IMR-90 (cell line): ENCODE measurements around the gene ZNF783. TPM values are rescaled to one million over a fixed set of nuclear protein-coding genes. Genes with fewer than 3 reads are reported as not detected.
A peak's percentile ranks its signal among the peaks of the same experiment; 100 is the strongest.

Source experiments
- ATAC-seq: fragments of 200-7000 bp; cut with Tn5 transposase; 2 replicates; pipeline ENCODE4 v1.9.1; 2020; ENCODE audit warnings: low read depth, mild to moderate bottlenecking, moderate library complexity
- BruUV-seq: library from RNA; stranded (reverse); fragments of 400-500 nt; replicated peaks from 2 replicates; lab custom pipeline; 2021; lab: Mats Ljungman, UMichigan
- CTCF ChIA-PET: fragments of 300-600 bp; formaldehyde crosslinking; extraction: SDS; loops from one replicate; lab custom pipeline; 2021; ENCODE audit warnings: antibody characterized with exemption; lab: Yijun Ruan, JAX
- POLR2A ChIA-PET: fragments of 300-600 bp; sonication (Branson Sonifier 250); formaldehyde crosslinking; loops from one replicate; lab custom pipeline; 2022; ENCODE audit warnings: antibody characterized with exemption; ENCODE audit not compliant: unreplicated experiment; lab: Charles Lee
- DNase-seq: peaks from one replicate; pipeline ENCODE4 v3.0.0; 2013
- H2AFZ ChIP-seq: replicated peaks from 2 replicates; pipeline ENCODE3; 2013; ENCODE audit warnings: low read length, mild to moderate bottlenecking; ENCODE audit not compliant: poor library complexity
- H2AK5ac ChIP-seq: 2 replicates; pipeline ENCODE4 v1.6.1; 2013; ENCODE audit warnings: low read depth, low read length, inconsistent platforms
- H2AK9ac ChIP-seq: replicated peaks from 2 replicates; pipeline ENCODE3; 2013; ENCODE audit warnings: mild to moderate bottlenecking, low read depth, low read length, moderate library complexity; ENCODE audit not compliant: poor library complexity
- H2BK120ac ChIP-seq: 2 replicates; pipeline ENCODE4 v1.6.1; 2013; ENCODE audit warnings: low read depth, low read length, inconsistent platforms
- H2BK15ac ChIP-seq: 3 replicates; pipeline ENCODE4 v1.6.1; 2013; ENCODE audit warnings: low read depth, low read length, inconsistent platforms
- H2BK20ac ChIP-seq: 2 replicates; pipeline ENCODE4 v1.6.1; 2013; ENCODE audit warnings: low read depth, mild to moderate bottlenecking, inconsistent platforms, low read length, moderate library complexity
- H2BK5ac ChIP-seq: 2 replicates; pipeline ENCODE4 v1.6.1; 2013; ENCODE audit warnings: mild to moderate bottlenecking, low read depth, low read length, inconsistent platforms; ENCODE audit not compliant: poor library complexity, severe bottlenecking
- H3K14ac ChIP-seq: replicated peaks from 2 replicates; pipeline ENCODE4 v1.6.1; 2013; ENCODE audit warnings: low read depth, low read length, inconsistent platforms
- H3K18ac ChIP-seq: 2 replicates; pipeline ENCODE4 v1.6.1; 2013; ENCODE audit warnings: low read depth, low read length, control low read depth
- H3K23ac ChIP-seq: 2 replicates; pipeline ENCODE4 v1.6.1; 2013; ENCODE audit warnings: low read depth, low read length, inconsistent platforms
- H3K27ac ChIP-seq: 2 replicates; pipeline ENCODE4 v1.5.1; 2013; ENCODE audit warnings: mild to moderate bottlenecking, control low read depth, low read length; ENCODE audit not compliant: insufficient read depth
- H3K27me3 ChIP-seq: 2 replicates; pipeline ENCODE4 v1.6.1; 2013; ENCODE audit warnings: low read length; ENCODE audit not compliant: control insufficient read depth, insufficient read depth
- H3K36me3 ChIP-seq: 2 replicates; pipeline ENCODE4 v1.6.1; 2013; ENCODE audit warnings: low read length, mixed read lengths; ENCODE audit not compliant: control insufficient read depth, insufficient read depth
- H3K4ac ChIP-seq: 2 replicates; pipeline ENCODE4 v1.6.1; 2013; ENCODE audit warnings: low read depth, low read length, inconsistent platforms
- H3K4me1 ChIP-seq: 2 replicates; pipeline ENCODE4 v1.6.1; 2013; ENCODE audit warnings: low read length, mixed read lengths; ENCODE audit not compliant: control insufficient read depth, insufficient read depth
- H3K4me2 ChIP-seq: 2 replicates; pipeline ENCODE4 v1.6.1; 2013; ENCODE audit warnings: low read depth, mild to moderate bottlenecking, control low read depth, low read length, moderate library complexity
- H3K4me3 ChIP-seq: 2 replicates; pipeline ENCODE4 v1.5.1; 2013; ENCODE audit warnings: low read depth, mild to moderate bottlenecking, control low read depth, low read length, moderate library complexity; ENCODE audit not compliant: insufficient read depth
- H3K56ac ChIP-seq: 2 replicates; pipeline ENCODE4 v1.6.1; 2013; ENCODE audit warnings: low read length, inconsistent platforms; ENCODE audit not compliant: insufficient read depth; ENCODE audit errors: extremely low read depth
- H3K79me1 ChIP-seq, 2 experiments: 2 replicates each; pipeline ENCODE4 v1.6.1; 2013; ENCODE audit warnings: low read length in 2 of 2, inconsistent platforms in 1 of 2, low read depth in 1 of 2
- H3K9ac ChIP-seq: 2 replicates; pipeline ENCODE4 v1.6.1; 2013; ENCODE audit warnings: low read depth, low read length, control low read depth
- H3K9me1 ChIP-seq: 2 replicates; pipeline ENCODE4 v1.6.1; 2013; ENCODE audit warnings: low read length, inconsistent platforms; ENCODE audit not compliant: insufficient read depth
- H3K9me3 ChIP-seq: 2 replicates; pipeline ENCODE4 v1.6.1; 2013; ENCODE audit warnings: low read length; ENCODE audit not compliant: control insufficient read depth, insufficient read depth
- H4K20me1 ChIP-seq: 2 replicates; pipeline ENCODE4 v1.6.1; 2013; ENCODE audit warnings: low read length, inconsistent platforms; ENCODE audit not compliant: insufficient read depth
- H4K5ac ChIP-seq: 2 replicates; pipeline ENCODE4 v1.6.1; 2013; ENCODE audit warnings: mild to moderate bottlenecking, low read depth, low read length, control low read depth
- H4K8ac ChIP-seq, 2 experiments: 2 replicates each; pipeline ENCODE4 v1.6.1; 2013; ENCODE audit warnings: low read depth in 2 of 2, low read length in 2 of 2, control low read depth in 1 of 2, inconsistent platforms in 1 of 2
- H4K91ac ChIP-seq: 2 replicates; pipeline ENCODE4 v1.6.1; 2013; ENCODE audit warnings: low read depth, low read length, inconsistent platforms; ENCODE audit not compliant: insufficient read depth
- RFX5 ChIP-seq: IDR thresholded peaks from 2 replicates; pipeline ENCODE4 v1.8.0; 2012; ENCODE audit warnings: low read depth, mild to moderate bottlenecking, low read length, moderate library complexity
- WGBS, 2 experiments: methylation state at CpG; one replicate each; pipeline versions ENCODE4 v1.1.5 to v1.1.7; 2013; ENCODE audit warnings: missing lambda C conversion rate in 2 of 2; ENCODE audit not compliant: insufficient read length in 1 of 2; ENCODE audit errors: extremely low coverage in 2 of 2; 5-methylcytosine and 5-hydroxymethylcytosine counted together
- dilution Hi-C: fragments of 300-500 bp; cut with HindIII; formaldehyde crosslinking; loops from one replicate; pipeline ENCODE4 v1.14.3; 2018; ENCODE audit warnings: low sequenced_read_pairs; ENCODE audit not compliant: unreplicated experiment
- in situ Hi-C: fragments of 300-500 bp; cut with MboI; formaldehyde crosslinking; loops from 3 replicates; pipeline ENCODE4 v1.14.3; 2019; ENCODE audit warnings: low sequenced_read_pairs, inconsistent platforms, mixed read lengths
- intact Hi-C: fragments of 100-400 bp; cut with micrococcal nuclease; formaldehyde crosslinking; loops from 2 replicates; pipeline ENCODE4 v1.10.0; 2022
- polyA plus RNA-seq, 3 experiments: library from polyadenylated mRNA; depleted of rRNA; stranded (reverse); fragments of >200 nt; gene quantifications; 2 replicates each; pipeline ENCODE4 v1.2.3, GENCODE V29; 2012; ENCODE audit warnings: low replicate concordance in 1 of 3
- total RNA-seq: library from RNA; depleted of rRNA; stranded (reverse); fragments of >200 nt; gene quantifications from 2 replicates; pipeline ENCODE4 v1.2.3, GENCODE V29; 2012
- TF ChIP-seq, protein P1 (sequence below): fragments of 150-350 bp; IDR thresholded peaks from 2 replicates; pipeline ENCODE4 v1.6.1; 2017; ENCODE audit warnings: mild to moderate bottlenecking, antibody characterized with exemption, low read length, low read depth

Gene ZNF783
- total and polyA plus RNA-seq, 2 of the 4 experiments (the other 2 are of a cell fraction), result 2.3 to 7.2 TPM

DNA sequence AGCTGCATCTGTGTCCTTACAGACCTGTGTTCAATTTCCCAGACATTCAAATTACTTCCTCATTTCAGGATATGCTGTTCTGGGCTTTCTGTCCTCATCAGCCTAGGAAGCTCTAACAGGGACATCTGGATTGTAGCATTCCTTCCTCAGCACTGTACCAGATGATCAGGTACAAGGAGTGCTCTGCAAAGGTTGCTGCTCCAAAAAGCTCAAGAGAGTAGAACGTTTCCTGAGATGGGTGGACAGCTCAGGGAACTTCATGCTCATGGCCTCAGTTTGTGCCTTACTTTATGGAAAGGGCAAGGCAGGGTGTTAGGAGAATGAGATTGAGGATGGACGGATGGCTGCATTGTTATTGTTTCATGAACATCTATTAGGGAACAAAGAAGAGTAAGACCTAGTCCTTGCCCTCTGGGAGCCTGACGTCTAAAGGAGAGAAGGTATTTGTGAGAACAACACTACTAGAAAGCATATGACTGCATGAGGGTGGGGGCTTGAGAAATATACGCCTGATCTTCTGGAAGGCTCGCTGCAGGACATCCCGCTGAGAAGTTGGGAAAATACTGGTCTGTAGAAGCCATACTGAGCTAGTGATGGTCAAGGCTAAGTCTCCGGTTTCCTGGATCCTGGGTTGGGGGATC lies 33.0 kb upstream of the ZNF783 start:
- TF ChIP-seq, protein P1, sequence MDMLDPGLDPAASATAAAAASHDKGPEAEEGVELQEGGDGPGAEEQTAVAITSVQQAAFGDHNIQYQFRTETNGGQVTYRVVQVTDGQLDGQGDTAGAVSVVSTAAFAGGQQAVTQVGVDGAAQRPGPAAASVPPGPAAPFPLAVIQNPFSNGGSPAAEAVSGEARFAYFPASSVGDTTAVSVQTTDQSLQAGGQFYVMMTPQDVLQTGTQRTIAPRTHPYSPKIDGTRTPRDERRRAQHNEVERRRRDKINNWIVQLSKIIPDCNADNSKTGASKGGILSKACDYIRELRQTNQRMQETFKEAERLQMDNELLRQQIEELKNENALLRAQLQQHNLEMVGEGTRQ, result no peak
- TF ChIP-seq RFX5, result no peak
- no peak overlapping the region for H2AFZ ChIP-seq
- no peak overlapping the region for H2AK5ac ChIP-seq
- H4K8ac ChIP-seq, result no peak overlapping the region
- H3K56ac ChIP-seq, result no peak overlapping the region
- no peaks in the 10 kb centered on the region; the same call in 1 of the 2 replicates for H4K20me1 ChIP-seq
- ChIA-PET CTCF (interaction anchor here (0.8 kb wide), 1 partner anchor 34 kb away, joined by 3 read pairs; the partner anchor contains the start of gene ZNF282), POLR2A (no interaction called here)
- in situ Hi-C loops (no loop called here), intact Hi-C loops (no loop called here), dilution Hi-C loops (no loop called here)
- H3K4me2 ChIP-seq, result no peak overlapping the region
- WGBS, 2 experiments, result 40% methylated on average over 1 of the region's 7 CpGs; no CpG with 5 or more reads in 1 of the 2 experiments
- H3K27ac ChIP-seq, result no peak overlapping the region
- no peak overlapping the region for H4K5ac ChIP-seq
- H2BK20ac ChIP-seq, result no peak overlapping the region
- peaks cover 8% of the 10 kb centered on the region for H3K4me1 ChIP-seq
- ATAC-seq, result no peak
- H3K79me1 ChIP-seq, result 0 out of 4 replicates have a peak, but pooled peaks cover 0 to 3% of the 10 kb centered on the region in 2 experiments
- H4K91ac ChIP-seq, result no peak overlapping the region
- peaks cover 14% of the 10 kb centered on the region for H3K36me3 ChIP-seq
- H2AK9ac ChIP-seq, result no peak overlapping the region
- H3K18ac ChIP-seq, result no peak overlapping the region
- H3K9ac ChIP-seq, result no peak overlapping the region
- H3K9me3 ChIP-seq, result no peaks in the 10 kb centered on the region
- BruUV-seq, result no TSS peak
- no peak for DNase-seq
- no peak overlapping the region for H2BK120ac ChIP-seq
- H3K14ac ChIP-seq, result no peak overlapping the region
- H3K4me3 ChIP-seq, result no peak overlapping the region
- peaks cover 10% of the 10 kb centered on the region for H3K9me1 ChIP-seq
- no peaks in the 10 kb centered on the region for H3K27me3 ChIP-seq
- no peak overlapping the region for H2BK5ac ChIP-seq
- H3K4ac ChIP-seq, result no peak overlapping the region
- H2BK15ac ChIP-seq, result no peak overlapping the region
- 0 out of 2 replicates have a peak overlapping the region, but pooled peaks have one; percentile 1 for H3K23ac ChIP-seq
